ENCODE measurements around the gene OR2Z1.
"Not testable (repeated sequence)": the region's sequence is repeated elsewhere in the genome, so short reads cannot be mapped to it uniquely, and the experiment has no call there.

The OR2Z1 gene

DNA sequence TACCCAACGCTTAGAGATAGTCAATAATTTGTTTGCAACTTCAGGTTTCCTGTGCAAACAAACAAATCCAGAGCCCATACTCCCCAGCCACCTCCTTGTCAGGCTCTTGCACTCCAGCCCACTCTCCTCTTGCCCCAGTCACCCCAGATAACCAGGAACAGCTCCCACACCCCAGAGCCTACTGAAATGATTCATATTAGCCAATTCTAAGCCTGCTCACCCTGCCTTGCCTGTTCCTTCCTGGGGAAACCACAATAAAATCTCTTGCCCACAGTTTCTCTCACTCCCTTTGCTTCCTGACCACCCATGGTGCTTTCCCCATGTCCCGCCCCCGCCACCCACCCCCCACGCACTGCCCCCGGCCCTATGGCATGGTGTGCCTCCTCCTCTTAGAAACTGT lies 19.1 kb upstream of the OR2Z1 start:
- peak; percentile 40 for DNase-seq (ENCODE audit: low read depth)

DNA sequence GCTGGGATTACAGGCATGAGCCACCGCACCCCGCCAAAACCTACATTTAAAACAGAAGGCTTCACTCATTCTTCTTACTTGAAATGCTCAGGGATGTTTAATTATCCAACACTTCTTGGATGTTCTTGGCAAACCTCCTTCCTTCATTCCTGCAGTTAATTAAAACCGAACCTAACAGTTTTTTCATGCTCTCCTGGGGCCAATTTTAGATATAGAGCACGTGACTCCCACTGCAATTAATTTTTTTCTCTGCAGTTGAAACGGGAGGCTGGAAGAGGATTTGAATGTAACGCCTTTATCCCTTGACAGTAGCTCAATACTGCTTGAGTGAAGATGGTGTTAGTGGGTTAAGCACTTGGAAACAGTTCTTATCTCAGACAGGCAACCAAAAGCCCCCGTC lies 18.2 kb upstream of the OR2Z1 start:
- DNase-seq (ENCODE audit: low read depth): no peak

DNA sequence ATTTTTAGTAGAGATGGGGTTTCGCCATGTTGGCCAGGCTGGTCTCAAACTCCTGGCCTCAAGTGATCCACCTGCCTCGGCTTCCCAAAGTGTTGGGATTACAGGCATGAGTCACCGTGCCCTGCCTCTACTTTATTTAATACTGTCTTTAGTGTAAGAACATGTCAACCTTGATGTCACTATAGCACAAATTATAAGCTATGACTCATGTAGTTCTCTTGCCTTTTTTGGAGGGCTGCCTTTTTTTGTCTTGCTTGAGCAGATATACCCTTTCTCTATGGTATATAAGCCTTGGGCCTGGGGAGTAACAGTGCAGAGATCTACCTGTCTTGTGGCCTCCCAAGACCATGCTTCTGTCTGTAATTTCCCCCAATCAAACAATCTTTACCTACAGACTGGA lies 16.1 kb upstream of the OR2Z1 start:
- DNase-seq (ENCODE audit: low read depth): not testable (repeated sequence)

- no peak for DNase-seq (ENCODE audit: low read depth)
Measured at GRCh38 chr19:8705742-8706141, 15.7 kb upstream of the OR2Z1 start.

DNA sequence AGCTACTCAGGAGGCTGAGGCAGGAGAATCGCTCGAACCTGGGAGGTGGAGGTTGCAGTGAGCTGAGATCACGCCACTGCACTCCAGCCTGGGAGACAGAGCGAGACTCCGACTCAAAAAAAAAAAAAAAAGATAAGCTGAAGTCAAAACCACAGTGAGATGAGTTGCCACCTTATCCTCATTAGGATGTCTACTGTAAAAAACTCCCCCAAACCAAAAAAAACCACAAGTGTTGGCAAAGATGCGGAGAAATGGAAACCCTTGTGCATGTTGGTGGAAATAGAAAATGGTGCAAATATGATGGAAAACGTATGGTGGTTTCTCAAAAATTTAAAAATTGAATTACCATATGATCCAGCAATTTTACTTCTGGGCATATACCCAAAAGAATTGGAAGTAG lies 11.1 kb upstream of the OR2Z1 start:
- DNase-seq (ENCODE audit: low read depth): not testable (repeated sequence)

DNA sequence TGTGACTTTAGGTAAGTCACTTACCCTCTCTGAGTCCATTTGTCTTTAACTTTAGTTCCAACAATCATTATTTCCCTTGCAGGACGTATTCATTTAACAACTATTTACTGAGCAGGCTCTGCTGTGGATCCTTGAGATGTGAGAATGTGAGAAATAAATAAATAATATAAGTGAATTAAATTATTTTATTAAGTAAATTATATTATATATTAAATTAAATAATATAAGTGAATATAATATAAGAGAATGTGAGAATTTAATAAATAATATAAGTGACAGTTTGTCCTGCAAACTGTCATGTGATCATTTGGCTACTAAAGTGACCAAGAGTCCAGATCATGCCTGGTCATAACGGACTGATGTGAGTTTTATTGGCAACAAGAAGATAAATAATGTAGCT lies 598 bp downstream of the OR2Z1 start:
- DNase-seq (ENCODE audit: low read depth): no peak

- no peak for DNase-seq (ENCODE audit: low read depth)
Measured at GRCh38 chr19:8724276-8724675, 2.8 kb downstream of the OR2Z1 start.

GRCh38 chr19:8731428-8732169 lies 10.2 kb downstream of the OR2Z1 start:
- no peak for DNase-seq (ENCODE audit: low read depth)

GRCh38 chr19:8738377-8738776 lies 16.9 kb downstream of the OR2Z1 start:
- no peak for DNase-seq (ENCODE audit: low read depth)

- not testable (repeated sequence) for DNase-seq (ENCODE audit: low read depth)
Measured at GRCh38 chr19:8739291-8740065, 18.0 kb downstream of the OR2Z1 start.

DNA sequence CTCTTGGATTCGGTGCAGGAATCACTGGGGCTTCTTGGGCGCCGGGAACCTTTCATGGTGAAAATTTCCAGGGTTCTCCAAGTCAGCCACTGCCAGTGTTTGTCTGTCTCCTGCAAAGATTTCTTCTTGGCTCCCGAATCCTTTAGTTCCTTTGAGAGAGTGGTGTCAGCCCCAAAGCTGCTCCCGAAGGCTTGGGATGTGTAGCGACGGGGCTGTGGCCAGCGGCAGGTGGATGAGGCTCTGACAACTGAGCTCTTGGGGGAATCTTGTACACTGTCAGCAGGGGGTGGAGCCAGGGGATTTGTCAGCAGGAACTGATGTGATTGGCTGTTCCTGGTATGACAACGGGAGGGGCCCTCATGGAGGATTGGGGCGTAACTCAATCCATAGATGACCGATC lies 45.8 kb downstream of the OR2Z1 start:
- not testable (repeated sequence) for DNase-seq (ENCODE audit: low read depth)

DNA sequence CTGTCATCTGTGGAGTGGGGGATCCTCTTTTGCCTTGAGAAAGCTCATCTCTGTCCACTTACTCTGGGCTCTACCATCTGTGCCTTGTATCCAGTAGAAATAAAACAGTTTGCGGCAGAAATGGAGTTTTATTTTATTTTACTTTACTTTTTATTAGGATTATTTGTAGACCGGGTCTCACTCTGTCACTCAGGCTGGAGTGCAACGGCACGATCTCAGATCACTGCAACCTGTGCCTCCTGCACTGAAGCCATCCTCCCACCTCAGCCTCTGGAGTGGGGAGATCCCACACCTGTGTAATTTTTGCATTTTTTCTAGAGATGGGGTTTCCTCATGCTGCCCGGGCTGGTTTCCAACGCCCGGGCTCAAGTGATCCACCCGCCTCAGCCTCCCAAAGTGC lies 47.8 kb downstream of the OR2Z1 start:
- not testable (repeated sequence) for DNase-seq (ENCODE audit: low read depth)

GRCh38 chr19:8773587-8773986 lies 52.2 kb downstream of the OR2Z1 start:
- not testable (repeated sequence) for DNase-seq (ENCODE audit: low read depth)

Data from stimulated activated CD4-positive, alpha-beta T cell treated with anti-CD3 and anti-CD28 coated beads, Interleukin-2, amount 100 ng/mL, for 4 hours (primary cell).